ENCODE data around the gene OR52N5. TPM values are rescaled to one million over a fixed set of nuclear protein-coding genes. Genes with fewer than 3 reads are reported as not detected.

Gene OR52N5
- polyA plus RNA-seq, 1 donor (not counting 4 experiments of a cell fraction or from before 2014, with no cell fraction given), result not detected

GRCh38 chr11:5736396-5736795, 46.8 kb downstream of the OR52N5 start, which contains the start of gene OR56B1:
Gene OR56B1, plus strand, starts transcription at chr11:5736448. Its CDS starts 69 bp downstream, at chr11:5736517.
- H3K79me2 ChIP-seq (ENCODE audit: control insufficient read depth, insufficient read depth, low read length), result no peaks in the 10 kb centered on the region
- DNase-seq (ENCODE audit: low read depth, low spot score), result no peak

GRCh38 chr11:5727691-5728090, 55.5 kb downstream of the OR52N5 start:
- TF ChIP-seq EZH2 (IDR thresholded peaks at IDR 0.05; ENCODE audit: low read length) (no peak), CTCF (optimal IDR thresholded peaks at IDR 0.05 in 1 of 3, IDR thresholded peaks at IDR 0.05 in 1 of 3, conservative IDR thresholded peaks at IDR 0.05 in 1 of 3; ENCODE audit: extremely low read depth in 1 of 3, insufficient read depth in 2 of 3, low read length in 3 of 3) (no peak)
- H3K4me2 ChIP-seq (ENCODE audit: control insufficient read depth, extremely low read depth, insufficient read depth, low read depth, low read length), result no peak overlapping the region
- DNase-seq (ENCODE audit: low read depth, low spot score) (no peak), FAIRE-seq (no peak)
- dilution Hi-C loops (cut with MboI; ENCODE audit: extremely low pct_ligation_motif_present, low sequenced_read_pairs), result no loop called here
- H4K20me1 ChIP-seq (ENCODE audit: control insufficient read depth, extremely low read depth, insufficient read depth, low read length), result no peaks in the 10 kb centered on the region
- no peaks in the 10 kb centered on the region for H3K36me3 ChIP-seq (ENCODE audit: control insufficient read depth in 2 of 2, extremely low read depth in 1 of 2, insufficient read depth in 2 of 2, low read length in 2 of 2)
- H3K27ac ChIP-seq (ENCODE audit: control insufficient read depth, insufficient read depth, low read length), result no peak overlapping the region
- H2AFZ ChIP-seq (ENCODE audit: control insufficient read depth, low read length), result no peak overlapping the region
- no peak overlapping the region for H3K4me3 ChIP-seq (ENCODE audit: control insufficient read depth in 2 of 3, extremely low read depth in 1 of 3, insufficient read depth in 2 of 3, low read depth in 1 of 3, low read length in 3 of 3)
- H3K9ac ChIP-seq (ENCODE audit: control insufficient read depth, extremely low read depth, insufficient read depth, low read length), result no peak overlapping the region
- no peaks in the 10 kb centered on the region for H3K27me3 ChIP-seq (ENCODE audit: control insufficient read depth, extremely low read depth, insufficient read depth, low read length)
- no peaks in the 10 kb centered on the region for H3K79me2 ChIP-seq (ENCODE audit: control insufficient read depth, insufficient read depth, low read length)
- no peaks in the 10 kb centered on the region for H3K9me3 ChIP-seq (ENCODE audit: control insufficient read depth, low read depth, low read length)
- H3K4me1 ChIP-seq (ENCODE audit: control insufficient read depth, extremely low read depth, insufficient read depth, low read length), result no peaks in the 10 kb centered on the region
- H3K9me1 ChIP-seq (ENCODE audit: control insufficient read depth, extremely low read depth, insufficient read depth, low read length), result no peaks in the 10 kb centered on the region

More at GRCh38 chr11:5736396-5736795, 46.8 kb downstream of the OR52N5 start, which contains the start of gene OR56B1:
- H3K36me3 ChIP-seq (ENCODE audit: control insufficient read depth in 2 of 2, extremely low read depth in 1 of 2, insufficient read depth in 2 of 2, low read length in 2 of 2), result no peaks in the 10 kb centered on the region
- no peaks in the 10 kb centered on the region for H4K20me1 ChIP-seq (ENCODE audit: control insufficient read depth, extremely low read depth, insufficient read depth, low read length)
- H3K9me3 ChIP-seq (ENCODE audit: control insufficient read depth, low read depth, low read length), result no peaks in the 10 kb centered on the region
- no peak within 1 kb of the TSS for H2AFZ ChIP-seq (ENCODE audit: control insufficient read depth, low read length)
- no peaks in the 10 kb centered on the region for H3K9me1 ChIP-seq (ENCODE audit: control insufficient read depth, extremely low read depth, insufficient read depth, low read length)
- dilution Hi-C loops (cut with MboI; ENCODE audit: extremely low pct_ligation_motif_present, low sequenced_read_pairs), result no loop called here
- no peak within 1 kb of the TSS for H3K27ac ChIP-seq (ENCODE audit: control insufficient read depth, insufficient read depth, low read length)
- no peak within 1 kb of the TSS for H3K9ac ChIP-seq (ENCODE audit: control insufficient read depth, extremely low read depth, insufficient read depth, low read length)
- no peak within 1 kb of the TSS for H3K4me2 ChIP-seq (ENCODE audit: control insufficient read depth, extremely low read depth, insufficient read depth, low read depth, low read length)
- TF ChIP-seq CTCF (optimal IDR thresholded peaks at IDR 0.05 in 1 of 3, IDR thresholded peaks at IDR 0.05 in 1 of 3, conservative IDR thresholded peaks at IDR 0.05 in 1 of 3; ENCODE audit: extremely low read depth in 1 of 3, insufficient read depth in 2 of 3, low read length in 3 of 3) (no peak), EZH2 (IDR thresholded peaks at IDR 0.05; ENCODE audit: low read length) (no peak)
- no peak for FAIRE-seq
- H3K4me3 ChIP-seq (ENCODE audit: control insufficient read depth in 2 of 3, extremely low read depth in 1 of 3, insufficient read depth in 2 of 3, low read depth in 1 of 3, low read length in 3 of 3), result no peak within 1 kb of the TSS
- H3K27me3 ChIP-seq (ENCODE audit: control insufficient read depth, extremely low read depth, insufficient read depth, low read length), result no peaks in the 10 kb centered on the region
- H3K4me1 ChIP-seq (ENCODE audit: control insufficient read depth, extremely low read depth, insufficient read depth, low read length), result no peaks in the 10 kb centered on the region

Measured in keratinocyte (primary cell).